Gastrocnemius medialis (tissue), 4 donors: ENCODE measurements around the gene CPED1.

ENCODE experiments used
- POLR2A ChIP-seq, 2 donors: fragments of 450-650 bp; IDR thresholded peaks; one replicate each; pipeline ENCODE4 v1.6.1; 2017; ENCODE audit warnings: antibody characterized with exemption in 2 of 2, mild to moderate bottlenecking in 2 of 2, moderate library complexity in 2 of 2
- TF ChIP-seq, protein P1 (sequence below), 5 experiments: fragments of 450-650 bp in 3 of 5; fragments of 200-600 bp in 2 of 5; sonication (generic) in 2 of 5; IDR thresholded peaks in 4 of 5; conservative IDR thresholded peaks in 1 of 5; 1 replicate in 4 of 5; 2 replicates in 1 of 5; pipeline ENCODE4 v1.5.1; 2016 to 2019; ENCODE audit warnings: antibody characterized with exemption in 5 of 5, mild to moderate bottlenecking in 3 of 5, moderate library complexity in 3 of 5

GRCh38 chr7:121105262-121105661 is 116.8 kb downstream of the CPED1 start:
- TF ChIP-seq, protein P1, sequence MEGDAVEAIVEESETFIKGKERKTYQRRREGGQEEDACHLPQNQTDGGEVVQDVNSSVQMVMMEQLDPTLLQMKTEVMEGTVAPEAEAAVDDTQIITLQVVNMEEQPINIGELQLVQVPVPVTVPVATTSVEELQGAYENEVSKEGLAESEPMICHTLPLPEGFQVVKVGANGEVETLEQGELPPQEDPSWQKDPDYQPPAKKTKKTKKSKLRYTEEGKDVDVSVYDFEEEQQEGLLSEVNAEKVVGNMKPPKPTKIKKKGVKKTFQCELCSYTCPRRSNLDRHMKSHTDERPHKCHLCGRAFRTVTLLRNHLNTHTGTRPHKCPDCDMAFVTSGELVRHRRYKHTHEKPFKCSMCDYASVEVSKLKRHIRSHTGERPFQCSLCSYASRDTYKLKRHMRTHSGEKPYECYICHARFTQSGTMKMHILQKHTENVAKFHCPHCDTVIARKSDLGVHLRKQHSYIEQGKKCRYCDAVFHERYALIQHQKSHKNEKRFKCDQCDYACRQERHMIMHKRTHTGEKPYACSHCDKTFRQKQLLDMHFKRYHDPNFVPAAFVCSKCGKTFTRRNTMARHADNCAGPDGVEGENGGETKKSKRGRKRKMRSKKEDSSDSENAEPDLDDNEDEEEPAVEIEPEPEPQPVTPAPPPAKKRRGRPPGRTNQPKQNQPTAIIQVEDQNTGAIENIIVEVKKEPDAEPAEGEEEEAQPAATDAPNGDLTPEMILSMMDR (IDR thresholded peaks at IDR 0.05 in 4 of 5, conservative IDR thresholded peaks at IDR 0.05 in 1 of 5) = no peak
- no peak for TF ChIP-seq POLR2A (IDR thresholded peaks at IDR 0.05)
